A549 (cell line): Measurements from ENCODE around the gene FIBIN. TPM values are rescaled to one million over a fixed set of nuclear protein-coding genes. Genes with fewer than 3 reads are reported as not detected.

ENCODE experiments used
- ATAC-seq, 2 experiments: fragments of 200-7000 bp in 1 of 2; fragments of >200 bp in 1 of 2; cut with Nextera tagmentation in 1 of 2; cut with Tn5 transposase in 1 of 2; 3 replicates each; pipeline versions ENCODE4 v1.8.0 to v1.9.1; 2018 to 2020; ENCODE audit warnings: mild to moderate bottlenecking in 1 of 2, moderate library complexity in 1 of 2
- CTCF ChIA-PET: fragments of 300-600 bp; sonication (Branson Sonifier 250); formaldehyde crosslinking; extraction: SDS; loops from one replicate; lab custom pipeline; 2021; ENCODE audit warnings: antibody characterized with exemption, inconsistent platforms; lab: Yijun Ruan, JAX
- POLR2A ChIA-PET: fragments of 350-600 bp; formaldehyde crosslinking; extraction: SDS; loops from one replicate; lab custom pipeline; 2021; ENCODE audit warnings: antibody characterized with exemption, inconsistent platforms; lab: Yijun Ruan, JAX
- DNase-seq, 2 experiments: peaks; one replicate each; pipeline versions ENCODE4 v3.0.0 to v3.0.0-alpha.2; 2011 to 2016; ENCODE audit warnings: low read depth in 1 of 2, low spot score in 1 of 2
- FAIRE-seq: peaks from 2 replicates; lab custom pipeline; 2011; peaks lifted over from hg19 to GRCh38; lab: Jason Lieb, UNC
- H3K27ac ChIP-seq, 2 experiments: fragments of >200 bp; sonication (Bioruptor Twin); formaldehyde crosslinking; 3 replicates each; pipeline ENCODE4 v1.5.1; 2016 to 2017
- H3K4me1 ChIP-seq: fragments of >200 bp; sonication (Bioruptor Twin); formaldehyde crosslinking; 3 replicates; pipeline ENCODE4 v1.6.1; 2016
- H3K4me2 ChIP-seq: fragments of >200 bp; sonication (Bioruptor Twin); formaldehyde crosslinking; 3 replicates; pipeline ENCODE4 v1.6.1; 2016
- H3K4me3 ChIP-seq: fragments of >200 bp; sonication (Bioruptor Twin); formaldehyde crosslinking; 3 replicates; pipeline ENCODE4 v1.5.1; 2016
- H3K9me3 ChIP-seq: fragments of >200 bp; sonication (Bioruptor Twin); formaldehyde crosslinking; 3 replicates; pipeline ENCODE4 v1.6.1; 2016
- CBX8 ChIP-seq: fragments of 200-600 bp; sonication (generic); IDR thresholded peaks from 2 replicates; pipeline ENCODE4 v1.6.1; 2016
- CEBPB ChIP-seq, 2 experiments: fragments of >200 bp in 1 of 2; sonication (Bioruptor Twin) in 1 of 2; formaldehyde crosslinking in 1 of 2; IDR thresholded peaks; 2 replicates each; pipeline ENCODE4 v1.6.1; 2012 to 2016
- EHF ChIP-seq: fragments of 250-450 bp; sonication (Bioruptor Pico); IDR thresholded peaks from 2 replicates; pipeline ENCODE4 v1.5.0; 2020; ENCODE audit warnings: mild to moderate bottlenecking
- EP300 ChIP-seq, 2 experiments: fragments of >200 bp; sonication (Bioruptor Twin); formaldehyde crosslinking; IDR thresholded peaks; 2 replicates in 1 of 2; 3 replicates in 1 of 2; pipeline ENCODE4 v1.6.1; 2016 to 2017
- FOSL2 ChIP-seq, 2 experiments: fragments of 450-650 bp in 1 of 2; fragments of >200 bp in 1 of 2; sonication (Bioruptor Twin) in 1 of 2; formaldehyde crosslinking; IDR thresholded peaks; 2 replicates each; pipeline versions ENCODE4 v1.5.0 to v1.6.1; 2016 to 2020; ENCODE audit warnings: mild to moderate bottlenecking in 1 of 2, moderate library complexity in 1 of 2
- HOXB5 ChIP-seq: fragments of 250-450 bp; sonication (Bioruptor Pico); IDR thresholded peaks from 2 replicates; pipeline ENCODE4 v1.5.0; 2020; ENCODE audit warnings: mild to moderate bottlenecking, moderate library complexity
- MAFK ChIP-seq: fragments of 450-650 bp; IDR thresholded peaks from 2 replicates; pipeline ENCODE4 v1.6.1; 2014; ENCODE audit not compliant: partially characterized antibody
- MYC ChIP-seq: IDR thresholded peaks from 2 replicates; pipeline ENCODE4 v1.6.1; 2012; ENCODE audit warnings: mild to moderate bottlenecking, inconsistent platforms, low read length, improper control_type of control experiment, borderline replicate concordance
- NFE2L2 ChIP-seq: fragments of 150-350 bp; conservative IDR thresholded peaks from 2 replicates; pipeline ENCODE4 v1.6.1; 2014; ENCODE audit warnings: low read length
- RARB ChIP-seq: fragments of 250-450 bp; sonication (Bioruptor Pico); IDR thresholded peaks from 2 replicates; pipeline ENCODE4 v1.8.0; 2021; ENCODE audit warnings: mild to moderate bottlenecking, moderate library complexity
- RCOR1 ChIP-seq: fragments of 150-350 bp; IDR thresholded peaks from 2 replicates; pipeline ENCODE4 v1.6.1; 2014; ENCODE audit warnings: antibody characterized with exemption, low read length, low read depth
- RFX5 ChIP-seq: fragments of 450-650 bp; IDR thresholded peaks from 2 replicates; pipeline ENCODE4 v1.7.1; 2014; ENCODE audit warnings: antibody characterized with exemption, mild to moderate bottlenecking, moderate library complexity
- TFCP2L1 ChIP-seq: fragments of 250-450 bp; sonication (Bioruptor Pico); IDR thresholded peaks from 2 replicates; pipeline ENCODE4 v1.5.0; 2021; ENCODE audit warnings: mild to moderate bottlenecking
- ZC3H11A ChIP-seq: fragments of 450-650 bp; IDR thresholded peaks from 2 replicates; pipeline ENCODE4 v1.6.1; 2014; ENCODE audit warnings: antibody characterized with exemption, mild to moderate bottlenecking
- WGBS: methylation state at CpG from one replicate; pipeline ENCODE4 v1.1.6; 2017; ENCODE audit errors: missing lambda C conversion rate; 5-methylcytosine and 5-hydroxymethylcytosine counted together
- polyA plus RNA-seq, 4 experiments: library from polyadenylated mRNA; depleted of rRNA in 3 of 4; stranded (reverse); fragments of >200 nt; fragmentation: RNase III in 1 of 4; extraction: RNeasy Plus Mini Kit Qiagen cat#74134 plus additional on column Dnase treatment in 1 of 4; gene quantifications; 2 replicates in 3 of 4; 3 replicates in 1 of 4; pipeline ENCODE4 v1.2.3, GENCODE V29; 2011 to 2017
- TF ChIP-seq, protein P1 (sequence below): fragments of >200 bp; sonication (Bioruptor Twin); formaldehyde crosslinking; IDR thresholded peaks from 3 replicates; pipeline ENCODE4 v1.5.1; 2016
- TF ChIP-seq, protein P2 (sequence below): IDR thresholded peaks from 2 replicates; pipeline ENCODE4 v1.6.1; 2012
- TF ChIP-seq, protein P3 (sequence below): fragments of 450-650 bp; IDR thresholded peaks from 2 replicates; pipeline ENCODE4 v1.6.1; 2014; ENCODE audit warnings: antibody characterized with exemption
- TF ChIP-seq, protein P4 (sequence below): IDR thresholded peaks from 2 replicates; pipeline ENCODE4 v1.6.1; 2012; ENCODE audit warnings: low read depth, borderline replicate concordance
- TF ChIP-seq, protein P5 (sequence below): fragments of >200 bp; sonication (Bioruptor Twin); formaldehyde crosslinking; IDR thresholded peaks from 2 replicates; pipeline ENCODE4 v1.6.1; 2016

FIBIN gene
- polyA plus RNA-seq, 2 of the 4 experiments (the other 2 are of a cell fraction) = 0.22 TPM; not detected in 1

DNA sequence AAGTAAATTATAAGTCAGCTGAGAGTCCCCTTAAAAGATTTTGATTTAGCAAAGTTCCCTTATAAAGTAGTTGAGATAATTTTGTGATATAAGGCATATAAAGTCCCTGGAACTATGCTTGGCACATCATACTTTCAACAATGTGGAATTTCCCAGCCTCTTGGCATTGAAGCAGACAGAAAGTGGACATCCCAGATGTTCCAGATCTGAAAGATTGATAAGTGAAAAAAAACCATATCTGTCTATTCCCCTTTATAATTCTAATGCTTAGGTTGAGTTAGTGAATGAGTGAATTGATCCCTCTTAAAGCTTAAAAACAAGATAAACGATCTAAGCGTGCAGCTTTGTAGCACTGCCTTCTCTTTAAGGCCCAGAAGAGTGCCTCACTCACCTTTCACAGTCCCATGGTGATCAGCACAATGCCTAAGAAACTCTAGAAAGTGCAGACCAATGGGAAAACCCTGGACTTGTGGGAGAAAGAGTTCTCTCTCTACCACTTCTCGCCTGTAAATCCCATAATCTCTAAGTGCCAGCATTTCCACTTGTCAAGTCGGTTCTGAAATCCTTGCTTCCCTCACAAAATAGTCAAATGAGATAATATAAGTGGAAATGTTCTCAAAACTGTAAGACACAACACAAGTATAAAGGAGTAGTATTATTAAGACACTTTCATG lies 17.8 kb downstream of the FIBIN start:
- no peak overlapping the region for H3K27ac ChIP-seq
- CTCF ChIA-PET = no interaction called here
- TF ChIP-seq, protein P1, sequence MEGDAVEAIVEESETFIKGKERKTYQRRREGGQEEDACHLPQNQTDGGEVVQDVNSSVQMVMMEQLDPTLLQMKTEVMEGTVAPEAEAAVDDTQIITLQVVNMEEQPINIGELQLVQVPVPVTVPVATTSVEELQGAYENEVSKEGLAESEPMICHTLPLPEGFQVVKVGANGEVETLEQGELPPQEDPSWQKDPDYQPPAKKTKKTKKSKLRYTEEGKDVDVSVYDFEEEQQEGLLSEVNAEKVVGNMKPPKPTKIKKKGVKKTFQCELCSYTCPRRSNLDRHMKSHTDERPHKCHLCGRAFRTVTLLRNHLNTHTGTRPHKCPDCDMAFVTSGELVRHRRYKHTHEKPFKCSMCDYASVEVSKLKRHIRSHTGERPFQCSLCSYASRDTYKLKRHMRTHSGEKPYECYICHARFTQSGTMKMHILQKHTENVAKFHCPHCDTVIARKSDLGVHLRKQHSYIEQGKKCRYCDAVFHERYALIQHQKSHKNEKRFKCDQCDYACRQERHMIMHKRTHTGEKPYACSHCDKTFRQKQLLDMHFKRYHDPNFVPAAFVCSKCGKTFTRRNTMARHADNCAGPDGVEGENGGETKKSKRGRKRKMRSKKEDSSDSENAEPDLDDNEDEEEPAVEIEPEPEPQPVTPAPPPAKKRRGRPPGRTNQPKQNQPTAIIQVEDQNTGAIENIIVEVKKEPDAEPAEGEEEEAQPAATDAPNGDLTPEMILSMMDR = no peak
- TF ChIP-seq RFX5 = no peak
- no peak for TF ChIP-seq NFE2L2
- TF ChIP-seq HOXB5 (CRISPR knock-in tag) = no peak
- TF ChIP-seq, protein P2, sequence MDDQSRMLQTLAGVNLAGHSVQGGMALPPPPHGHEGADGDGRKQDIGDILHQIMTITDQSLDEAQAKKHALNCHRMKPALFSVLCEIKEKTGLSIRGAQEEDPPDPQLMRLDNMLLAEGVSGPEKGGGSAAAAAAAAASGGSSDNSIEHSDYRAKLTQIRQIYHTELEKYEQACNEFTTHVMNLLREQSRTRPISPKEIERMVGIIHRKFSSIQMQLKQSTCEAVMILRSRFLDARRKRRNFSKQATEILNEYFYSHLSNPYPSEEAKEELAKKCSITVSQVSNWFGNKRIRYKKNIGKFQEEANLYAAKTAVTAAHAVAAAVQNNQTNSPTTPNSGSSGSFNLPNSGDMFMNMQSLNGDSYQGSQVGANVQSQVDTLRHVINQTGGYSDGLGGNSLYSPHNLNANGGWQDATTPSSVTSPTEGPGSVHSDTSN = no peak
- no peak for TF ChIP-seq EHF (CRISPR knock-in tag)
- TF ChIP-seq MYC = no peak
- no peak for TF ChIP-seq RARB (CRISPR knock-in tag)
- no peak for TF ChIP-seq EP300 (IDR thresholded peaks at IDR 0.05)
- TF ChIP-seq TFCP2L1 (CRISPR knock-in tag) = no peak
- TF ChIP-seq RCOR1 = no peak
- TF ChIP-seq, protein P3, sequence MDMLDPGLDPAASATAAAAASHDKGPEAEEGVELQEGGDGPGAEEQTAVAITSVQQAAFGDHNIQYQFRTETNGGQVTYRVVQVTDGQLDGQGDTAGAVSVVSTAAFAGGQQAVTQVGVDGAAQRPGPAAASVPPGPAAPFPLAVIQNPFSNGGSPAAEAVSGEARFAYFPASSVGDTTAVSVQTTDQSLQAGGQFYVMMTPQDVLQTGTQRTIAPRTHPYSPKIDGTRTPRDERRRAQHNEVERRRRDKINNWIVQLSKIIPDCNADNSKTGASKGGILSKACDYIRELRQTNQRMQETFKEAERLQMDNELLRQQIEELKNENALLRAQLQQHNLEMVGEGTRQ = no peak
- TF ChIP-seq, protein P4, sequence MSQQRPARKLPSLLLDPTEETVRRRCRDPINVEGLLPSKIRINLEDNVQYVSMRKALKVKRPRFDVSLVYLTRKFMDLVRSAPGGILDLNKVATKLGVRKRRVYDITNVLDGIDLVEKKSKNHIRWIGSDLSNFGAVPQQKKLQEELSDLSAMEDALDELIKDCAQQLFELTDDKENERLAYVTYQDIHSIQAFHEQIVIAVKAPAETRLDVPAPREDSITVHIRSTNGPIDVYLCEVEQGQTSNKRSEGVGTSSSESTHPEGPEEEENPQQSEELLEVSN = no peak

DNA sequence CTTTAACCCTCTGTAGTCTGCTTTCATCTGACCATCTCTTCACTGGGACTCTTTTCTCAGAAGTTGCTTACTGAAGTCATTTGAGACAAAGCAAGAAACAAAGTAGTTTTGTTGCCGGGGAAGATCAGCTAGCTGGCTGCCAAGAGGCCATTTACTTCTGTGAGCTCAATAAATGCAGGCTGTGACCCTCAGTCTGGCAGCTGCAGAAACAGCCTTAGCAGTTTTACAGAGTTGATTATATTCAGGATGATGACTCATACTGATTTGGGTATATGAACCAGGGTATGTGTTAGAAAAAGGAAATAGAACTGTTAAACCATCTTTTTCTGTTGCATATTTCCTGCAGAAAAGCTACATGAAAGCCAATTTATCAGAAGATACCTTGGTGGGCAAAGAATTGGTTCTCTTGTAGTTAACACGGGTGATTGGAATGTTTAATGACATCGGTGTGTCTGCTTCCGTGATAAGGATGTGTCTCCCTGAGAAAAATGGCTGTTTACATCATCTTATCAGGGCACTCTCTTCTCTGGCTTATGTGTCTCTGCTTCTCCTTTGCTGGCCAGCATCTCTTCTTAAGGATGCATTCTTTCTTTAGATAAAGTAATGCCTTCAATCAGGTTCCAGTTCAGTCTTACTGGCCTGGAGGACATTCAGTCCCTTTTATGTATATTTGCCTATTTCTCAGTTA lies 18.5 kb downstream of the FIBIN start:
- DNase-seq (no peak), FAIRE-seq (no peak), ATAC-seq (no peak)
- H3K4me2 ChIP-seq = no peak overlapping the region
- WGBS = 65% methylated on average over 4 of the region's 4 CpGs
- ChIA-PET CTCF (no interaction called here), POLR2A (no interaction called here)
- no peak overlapping the region for H3K27ac ChIP-seq
- H3K4me1 ChIP-seq = no peaks in the 10 kb centered on the region
- TF ChIP-seq ZC3H11A = no peak
- no peak for TF ChIP-seq TFCP2L1 (CRISPR knock-in tag)
- TF ChIP-seq, protein P5, sequence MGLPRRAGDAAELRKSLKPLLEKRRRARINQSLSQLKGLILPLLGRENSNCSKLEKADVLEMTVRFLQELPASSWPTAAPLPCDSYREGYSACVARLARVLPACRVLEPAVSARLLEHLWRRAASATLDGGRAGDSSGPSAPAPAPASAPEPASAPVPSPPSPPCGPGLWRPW = no peak
- TF ChIP-seq CBX8 = no peak
- no peak for TF ChIP-seq FOSL2 (IDR thresholded peaks at IDR 0.05)
- TF ChIP-seq FOSL2 (CRISPR knock-in tag; IDR thresholded peaks at IDR 0.05) = peak; percentile 34; the same call in 1 of the 2 replicates
- no peak for TF ChIP-seq MAFK
- TF ChIP-seq RARB (CRISPR knock-in tag) = no peak
- TF ChIP-seq NFE2L2 = no peak
- TF ChIP-seq CEBPB (IDR thresholded peaks at IDR 0.05) = no peak
- no peak overlapping the region for H3K4me3 ChIP-seq
- no peaks in the 10 kb centered on the region for H3K9me3 ChIP-seq

More for the DNA sequence above, 17.8 kb downstream of the FIBIN start:
- H3K9me3 ChIP-seq = no peaks in the 10 kb centered on the region
- ATAC-seq (no peak), DNase-seq (no peak), FAIRE-seq (no peak)
- 33% methylated on average over 4 of the region's 4 CpGs for WGBS
- H3K4me2 ChIP-seq = no peak overlapping the region
- H3K4me1 ChIP-seq = no peaks in the 10 kb centered on the region
- POLR2A ChIA-PET = no interaction called here
- H3K4me3 ChIP-seq = no peak overlapping the region
